K562 (cell line): ENCODE results near the gene SIAE. TPM values are rescaled to one million over a fixed set of nuclear protein-coding genes. Genes with fewer than 3 reads are reported as not detected.

Source experiments
- BCL6 ChIP-seq: fragments of 250-450 bp; sonication (Bioruptor Pico); IDR thresholded peaks from 2 replicates; pipeline ENCODE4 v1.4.0; 2020
- C11orf30 ChIP-seq: fragments of 450-650 bp; IDR thresholded peaks from 2 replicates; pipeline ENCODE4 v1.6.1; 2016; ENCODE audit warnings: low read depth, mild to moderate bottlenecking
- CREB1 ChIP-seq, 2 experiments: sonication (generic) in 1 of 2; formaldehyde crosslinking in 1 of 2; IDR thresholded peaks; 2 replicates each; pipeline versions ENCODE4 v1.6.1 to v1.8.0; 2012 to 2022; ENCODE audit warnings: inconsistent platforms in 1 of 2, mild to moderate bottlenecking in 1 of 2, missing genetic modification reagents in 1 of 2, moderate library complexity in 1 of 2
- CXXC5 ChIP-seq: fragments of 250-450 bp; sonication (Bioruptor Pico); IDR thresholded peaks from 2 replicates; pipeline ENCODE4 v1.8.0; 2022; ENCODE audit warnings: inconsistent platforms, mild to moderate bottlenecking, moderate library complexity
- KLF13 ChIP-seq: fragments of 450-650 bp; IDR thresholded peaks from 2 replicates; pipeline ENCODE4 v1.6.1; 2016; ENCODE audit warnings: missing genetic modification characterization, low read depth, mild to moderate bottlenecking, missing compliant biosample characterization, moderate library complexity, borderline replicate concordance
- MECOM ChIP-seq: fragments of 250-450 bp; sonication (Bioruptor Pico); IDR thresholded peaks from 2 replicates; pipeline ENCODE4 v1.8.0; 2022; ENCODE audit warnings: inconsistent platforms
- MYBL2 ChIP-seq, 2 experiments: fragments of 450-650 bp in 1 of 2; sonication (generic) in 1 of 2; formaldehyde crosslinking in 1 of 2; IDR thresholded peaks; 2 replicates each; pipeline versions ENCODE4 v1.6.1 to v1.8.1; 2017 to 2022; ENCODE audit warnings: borderline replicate concordance in 1 of 2, inconsistent platforms in 1 of 2, low read depth in 1 of 2, mild to moderate bottlenecking in 1 of 2, missing genetic modification reagents in 1 of 2, moderate library complexity in 1 of 2
- RCOR1 ChIP-seq, 2 experiments: IDR thresholded peaks; 2 replicates each; pipeline ENCODE4 v1.6.1; 2012; ENCODE audit warnings: low read depth in 2 of 2, low read length in 2 of 2, borderline replicate concordance in 1 of 2, improper control_type of control experiment in 1 of 2
- SRSF3 ChIP-seq: fragments of 200-400 bp; formaldehyde crosslinking; IDR thresholded peaks from 2 replicates; pipeline ENCODE4 v1.6.1; 2016; ENCODE audit warnings: mild to moderate bottlenecking, low read length, moderate library complexity; ENCODE audit not compliant: insufficient read depth
- STAG1 ChIP-seq: sonication (generic); formaldehyde crosslinking; IDR thresholded peaks from 2 replicates; pipeline ENCODE4 v1.5.0; 2020; ENCODE audit warnings: missing genetic modification reagents, borderline replicate concordance
- TEAD4 ChIP-seq, 2 experiments: sonication (generic) in 1 of 2; formaldehyde crosslinking in 1 of 2; IDR thresholded peaks; 2 replicates each; pipeline versions ENCODE4 v1.6.1 to v1.8.0; 2012 to 2022; ENCODE audit warnings: borderline replicate concordance in 1 of 2, inconsistent platforms in 1 of 2, low read length in 1 of 2, mild to moderate bottlenecking in 1 of 2, missing genetic modification reagents in 1 of 2
- polyA plus RNA-seq, 8 experiments: library from polyadenylated mRNA; depleted of rRNA in 4 of 8; stranded (reverse) in 5 of 8; unstranded in 3 of 8; fragments of >200 nt; fragmentation: Nextera tagmentation in 2 of 8; fragmentation: Illumina TruSeq in 1 of 8; extraction: Ambion mirVana in 2 of 8; extraction: Trizol in 1 of 8; gene quantifications; 2 replicates each; pipeline versions ENCODE4 v1.2.1 to v1.2.3, GENCODE V29; 2011 to 2014; ENCODE audit warnings: inconsistent platforms in 1 of 8, missing spikeins in 1 of 8
- total RNA-seq, 7 experiments: library from RNA; depleted of rRNA in 6 of 7; stranded (reverse); fragments of >200 nt in 6 of 7; fragmentation: Illumina TruSeq in 2 of 7; extraction: Trizol in 2 of 7; gene quantifications; 2 replicates each; pipeline versions ENCODE4 v1.2.1 to v1.2.3, GENCODE V29; 2011 to 2021; ENCODE audit warnings: low replicate concordance in 1 of 7
- TF ChIP-seq, protein P1 (sequence below): fragments of 450-650 bp; formaldehyde crosslinking; IDR thresholded peaks from 2 replicates; pipeline ENCODE4 v1.4.0; 2022; ENCODE audit warnings: missing genetic modification characterization
- TF ChIP-seq, protein P2 (sequence below): fragments of 450-650 bp; IDR thresholded peaks from 2 replicates; pipeline ENCODE4 v1.6.1; 2016; ENCODE audit warnings: borderline replicate concordance
- TF ChIP-seq, protein P3 (sequence below): fragments of 250-450 bp; sonication (Bioruptor Pico); IDR thresholded peaks from 2 replicates; pipeline ENCODE4 v1.5.0; 2020; ENCODE audit warnings: mild to moderate bottlenecking, borderline replicate concordance
- TF ChIP-seq, protein P4 (sequence below), 2 experiments: IDR thresholded peaks; 2 replicates each; pipeline ENCODE4 v1.6.1; 2012; ENCODE audit warnings: improper control_type of control experiment in 2 of 2, low read depth in 2 of 2, low read length in 2 of 2, borderline replicate concordance in 1 of 2
- TF ChIP-seq, protein P5 (sequence below): fragments of 250-450 bp; sonication (Bioruptor Pico); IDR thresholded peaks from 2 replicates; pipeline ENCODE4 v1.5.0; 2021

SIAE gene
- total and polyA plus RNA-seq, 9 of the 15 experiments (the other 6 are each of a cell fraction or from before 2014, with no cell fraction given), result 0.89 to 9.6 (median 3.7) TPM

DNA sequence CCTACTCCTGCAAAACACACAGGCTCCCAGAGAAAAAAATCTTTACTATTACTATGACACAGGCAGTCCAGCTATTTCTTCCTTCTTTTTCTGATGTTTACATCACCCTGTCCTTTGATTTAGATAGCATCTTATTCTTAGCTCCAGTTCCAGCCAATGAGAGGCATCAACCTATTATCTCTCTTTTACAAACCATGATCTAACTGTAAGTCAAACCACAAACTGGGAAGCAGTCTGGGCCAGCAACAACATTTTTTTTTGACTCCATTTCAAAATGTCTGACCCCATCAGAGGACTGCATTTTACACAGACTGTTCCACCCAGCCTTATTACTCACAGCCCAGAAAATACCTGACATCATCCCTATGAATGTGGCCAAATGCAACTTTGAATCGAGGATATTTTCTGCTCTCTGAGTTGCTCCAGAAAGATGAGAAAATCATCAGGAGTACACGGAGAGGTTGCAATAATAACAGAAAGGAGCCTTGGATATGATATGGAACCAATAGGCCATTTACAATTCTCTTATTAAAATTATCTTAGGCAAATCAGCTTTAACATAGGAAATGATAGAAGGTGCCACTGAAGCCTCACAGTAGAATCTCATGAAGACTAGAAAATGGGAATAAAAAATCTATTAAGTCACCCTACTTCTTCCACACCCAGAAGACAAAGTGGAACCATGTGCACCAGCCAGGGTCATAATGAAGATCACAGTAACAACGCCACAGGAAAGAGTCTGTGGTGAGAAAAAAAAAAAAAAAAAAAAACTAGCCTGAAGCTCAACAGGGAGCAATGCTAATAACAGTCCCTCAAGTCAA lies 29.7 kb downstream of the SIAE start (continued):
- TF ChIP-seq KLF13 (tag) (no peak), CXXC5 (no peak), MECOM (CRISPR knock-in tag) (no peak), C11orf30 (no peak), BCL6 (CRISPR knock-in tag) (no peak), STAG1 (no peak), CREB1 (IDR thresholded peaks at IDR 0.05) (no peak), CREB1 (CRISPR knock-in tag; IDR thresholded peaks at IDR 0.05) (no peak), RCOR1 (IDR thresholded peaks at IDR 0.05; ENCODE audit: borderline replicate concordance in 1 of 2, low read depth in 2 of 2, low read length in 2 of 2) (peak in 1 of 2 experiments; percentile 76; a peak in 1 of 4 replicates), MYBL2 (IDR thresholded peaks at IDR 0.05; ENCODE audit: low read depth) (peak; percentile 38; the same call in 1 of the 2 replicates), MYBL2 (CRISPR knock-in tag; IDR thresholded peaks at IDR 0.05; ENCODE audit: borderline replicate concordance) (no peak), SRSF3 (no peak), TEAD4 (IDR thresholded peaks at IDR 0.05; ENCODE audit: low read length) (peak; percentile 69; the same call in 1 of the 2 replicates), TEAD4 (CRISPR knock-in tag; IDR thresholded peaks at IDR 0.05; ENCODE audit: borderline replicate concordance) (no peak)
- TF ChIP-seq, protein P1, sequence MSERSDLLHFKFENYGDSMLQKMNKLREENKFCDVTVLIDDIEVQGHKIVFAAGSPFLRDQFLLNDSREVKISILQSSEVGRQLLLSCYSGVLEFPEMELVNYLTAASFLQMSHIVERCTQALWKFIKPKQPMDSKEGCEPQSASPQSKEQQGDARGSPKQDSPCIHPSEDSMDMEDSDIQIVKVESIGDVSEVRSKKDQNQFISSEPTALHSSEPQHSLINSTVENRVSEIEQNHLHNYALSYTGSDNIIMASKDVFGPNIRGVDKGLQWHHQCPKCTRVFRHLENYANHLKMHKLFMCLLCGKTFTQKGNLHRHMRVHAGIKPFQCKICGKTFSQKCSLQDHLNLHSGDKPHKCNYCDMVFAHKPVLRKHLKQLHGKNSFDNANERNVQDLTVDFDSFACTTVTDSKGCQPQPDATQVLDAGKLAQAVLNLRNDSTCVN (CRISPR knock-in tag), result no peak
- TF ChIP-seq, protein P2, sequence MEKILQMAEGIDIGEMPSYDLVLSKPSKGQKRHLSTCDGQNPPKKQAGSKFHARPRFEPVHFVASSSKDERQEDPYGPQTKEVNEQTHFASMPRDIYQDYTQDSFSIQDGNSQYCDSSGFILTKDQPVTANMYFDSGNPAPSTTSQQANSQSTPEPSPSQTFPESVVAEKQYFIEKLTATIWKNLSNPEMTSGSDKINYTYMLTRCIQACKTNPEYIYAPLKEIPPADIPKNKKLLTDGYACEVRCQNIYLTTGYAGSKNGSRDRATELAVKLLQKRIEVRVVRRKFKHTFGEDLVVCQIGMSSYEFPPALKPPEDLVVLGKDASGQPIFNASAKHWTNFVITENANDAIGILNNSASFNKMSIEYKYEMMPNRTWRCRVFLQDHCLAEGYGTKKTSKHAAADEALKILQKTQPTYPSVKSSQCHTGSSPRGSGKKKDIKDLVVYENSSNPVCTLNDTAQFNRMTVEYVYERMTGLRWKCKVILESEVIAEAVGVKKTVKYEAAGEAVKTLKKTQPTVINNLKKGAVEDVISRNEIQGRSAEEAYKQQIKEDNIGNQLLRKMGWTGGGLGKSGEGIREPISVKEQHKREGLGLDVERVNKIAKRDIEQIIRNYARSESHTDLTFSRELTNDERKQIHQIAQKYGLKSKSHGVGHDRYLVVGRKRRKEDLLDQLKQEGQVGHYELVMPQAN, result no peak
- TF ChIP-seq, protein P3, sequence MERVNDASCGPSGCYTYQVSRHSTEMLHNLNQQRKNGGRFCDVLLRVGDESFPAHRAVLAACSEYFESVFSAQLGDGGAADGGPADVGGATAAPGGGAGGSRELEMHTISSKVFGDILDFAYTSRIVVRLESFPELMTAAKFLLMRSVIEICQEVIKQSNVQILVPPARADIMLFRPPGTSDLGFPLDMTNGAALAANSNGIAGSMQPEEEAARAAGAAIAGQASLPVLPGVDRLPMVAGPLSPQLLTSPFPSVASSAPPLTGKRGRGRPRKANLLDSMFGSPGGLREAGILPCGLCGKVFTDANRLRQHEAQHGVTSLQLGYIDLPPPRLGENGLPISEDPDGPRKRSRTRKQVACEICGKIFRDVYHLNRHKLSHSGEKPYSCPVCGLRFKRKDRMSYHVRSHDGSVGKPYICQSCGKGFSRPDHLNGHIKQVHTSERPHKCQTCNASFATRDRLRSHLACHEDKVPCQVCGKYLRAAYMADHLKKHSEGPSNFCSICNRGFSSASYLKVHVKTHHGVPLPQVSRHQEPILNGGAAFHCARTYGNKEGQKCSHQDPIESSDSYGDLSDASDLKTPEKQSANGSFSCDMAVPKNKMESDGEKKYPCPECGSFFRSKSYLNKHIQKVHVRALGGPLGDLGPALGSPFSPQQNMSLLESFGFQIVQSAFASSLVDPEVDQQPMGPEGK, result no peak
- TF ChIP-seq, protein P4, sequence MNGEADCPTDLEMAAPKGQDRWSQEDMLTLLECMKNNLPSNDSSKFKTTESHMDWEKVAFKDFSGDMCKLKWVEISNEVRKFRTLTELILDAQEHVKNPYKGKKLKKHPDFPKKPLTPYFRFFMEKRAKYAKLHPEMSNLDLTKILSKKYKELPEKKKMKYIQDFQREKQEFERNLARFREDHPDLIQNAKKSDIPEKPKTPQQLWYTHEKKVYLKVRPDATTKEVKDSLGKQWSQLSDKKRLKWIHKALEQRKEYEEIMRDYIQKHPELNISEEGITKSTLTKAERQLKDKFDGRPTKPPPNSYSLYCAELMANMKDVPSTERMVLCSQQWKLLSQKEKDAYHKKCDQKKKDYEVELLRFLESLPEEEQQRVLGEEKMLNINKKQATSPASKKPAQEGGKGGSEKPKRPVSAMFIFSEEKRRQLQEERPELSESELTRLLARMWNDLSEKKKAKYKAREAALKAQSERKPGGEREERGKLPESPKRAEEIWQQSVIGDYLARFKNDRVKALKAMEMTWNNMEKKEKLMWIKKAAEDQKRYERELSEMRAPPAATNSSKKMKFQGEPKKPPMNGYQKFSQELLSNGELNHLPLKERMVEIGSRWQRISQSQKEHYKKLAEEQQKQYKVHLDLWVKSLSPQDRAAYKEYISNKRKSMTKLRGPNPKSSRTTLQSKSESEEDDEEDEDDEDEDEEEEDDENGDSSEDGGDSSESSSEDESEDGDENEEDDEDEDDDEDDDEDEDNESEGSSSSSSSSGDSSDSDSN (IDR thresholded peaks at IDR 0.05; ENCODE audit: borderline replicate concordance in 1 of 2, low read depth in 2 of 2, low read length in 2 of 2), result no peak
- TF ChIP-seq, protein P5, sequence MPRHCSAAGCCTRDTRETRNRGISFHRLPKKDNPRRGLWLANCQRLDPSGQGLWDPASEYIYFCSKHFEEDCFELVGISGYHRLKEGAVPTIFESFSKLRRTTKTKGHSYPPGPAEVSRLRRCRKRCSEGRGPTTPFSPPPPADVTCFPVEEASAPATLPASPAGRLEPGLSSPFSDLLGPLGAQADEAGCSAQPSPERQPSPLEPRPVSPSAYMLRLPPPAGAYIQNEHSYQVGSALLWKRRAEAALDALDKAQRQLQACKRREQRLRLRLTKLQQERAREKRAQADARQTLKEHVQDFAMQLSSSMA (CRISPR knock-in tag), result no peak
